Endothelial cell of umbilical vein (primary cell): ENCODE measurements around the gene NSD1. TPM values are rescaled to one million over a fixed set of nuclear protein-coding genes. Genes with fewer than 3 reads are reported as not detected.

Experiments used
- BruUV-seq: library from RNA; stranded (reverse); fragments of 400-500 nt; replicated peaks from 2 replicates; lab custom pipeline; 2021; lab: Mats Ljungman, UMichigan
- CTCF ChIA-PET: fragments of 300-600, 350-600 bp; sonication (Branson Sonifier 250); formaldehyde crosslinking; loops from one replicate; lab custom pipeline; 2021; ENCODE audit warnings: antibody characterized with exemption, inconsistent platforms; lab: Charles Lee
- POLR2A ChIA-PET: fragments of 300-600, 350-600 bp; sonication (Branson Sonifier 250); formaldehyde crosslinking; loops from one replicate; lab custom pipeline; 2021; ENCODE audit warnings: antibody characterized with exemption, inconsistent platforms; lab: Charles Lee
- DNase-seq: peaks from one replicate; pipeline ENCODE4 v3.0.0-alpha.2; 2011; ENCODE audit warnings: low read depth, low spot score
- FAIRE-seq: peaks from 2 replicates; lab custom pipeline; 2011; peaks lifted over from hg19 to GRCh38; lab: Jason Lieb, UNC
- H2AFZ ChIP-seq: 2 replicates; pipeline ENCODE4 v1.6.0; 2012; ENCODE audit warnings: low read depth, low read length, control low read depth, inconsistent platforms
- H3K27ac ChIP-seq: 2 replicates; pipeline ENCODE4 v1.5.1; 2011; ENCODE audit warnings: low read depth, mild to moderate bottlenecking, control low read depth, low read length, moderate library complexity; ENCODE audit not compliant: insufficient read depth
- H3K27me3 ChIP-seq, 2 experiments: 2 replicates each; pipeline versions ENCODE4 v1.6.0 to v1.6.1; 2011; ENCODE audit warnings: low read length in 2 of 2, mixed read lengths in 1 of 2; ENCODE audit not compliant: control insufficient read depth in 2 of 2, insufficient read depth in 2 of 2
- H3K36me3 ChIP-seq, 2 experiments: 2 replicates in 1 of 2; 3 replicates in 1 of 2; pipeline ENCODE4 v1.5.1; 2011; ENCODE audit warnings: low read length in 2 of 2, mild to moderate bottlenecking in 1 of 2, moderate library complexity in 1 of 2; ENCODE audit not compliant: control insufficient read depth in 2 of 2, insufficient read depth in 2 of 2; ENCODE audit errors: extremely low read depth in 1 of 2
- H3K4me1 ChIP-seq: 3 replicates; pipeline ENCODE4 v1.5.1; 2011; ENCODE audit warnings: mild to moderate bottlenecking, low read length; ENCODE audit not compliant: control insufficient read depth, insufficient read depth; ENCODE audit errors: extremely low read depth
- H3K4me2 ChIP-seq: 2 replicates; pipeline ENCODE4 v1.6.1; 2011; ENCODE audit warnings: low read length, control low read depth, mixed read lengths; ENCODE audit not compliant: insufficient read depth
- H3K4me3 ChIP-seq, 3 experiments: fragments of 200-600 bp in 1 of 3; sonication (generic), shearing (Covaris generic) in 1 of 3; replicated peaks in 1 of 3; 2 replicates each; pipeline ENCODE4 v1.5.1; 2011 to 2016; ENCODE audit warnings: control low read depth in 3 of 3, low read length in 3 of 3, mild to moderate bottlenecking in 2 of 3, inconsistent platforms in 1 of 3, low read depth in 1 of 3, moderate library complexity in 1 of 3; ENCODE audit not compliant: insufficient read depth in 1 of 3
- H3K79me2 ChIP-seq: 2 replicates; pipeline ENCODE4 v1.6.0; 2012; ENCODE audit warnings: low read length, inconsistent platforms; ENCODE audit not compliant: control insufficient read depth, insufficient read depth
- H3K9ac ChIP-seq: replicated peaks from 2 replicates; pipeline ENCODE3; 2011; ENCODE audit warnings: low read length, control low read depth; ENCODE audit not compliant: insufficient read depth; ENCODE audit errors: extremely low read depth
- H3K9me1 ChIP-seq: replicated peaks from 3 replicates; pipeline ENCODE4 v1.6.0; 2011; ENCODE audit warnings: mild to moderate bottlenecking, low read length; ENCODE audit not compliant: control insufficient read depth, insufficient read depth; ENCODE audit errors: extremely low read depth
- H3K9me3 ChIP-seq: replicated peaks from 2 replicates; pipeline ENCODE4 v1.5.1; 2012; ENCODE audit warnings: low read length, inconsistent platforms; ENCODE audit not compliant: control insufficient read depth, insufficient read depth
- H4K20me1 ChIP-seq: replicated peaks from 2 replicates; pipeline ENCODE3; 2011; ENCODE audit warnings: mild to moderate bottlenecking, low read length; ENCODE audit not compliant: control insufficient read depth, insufficient read depth; ENCODE audit errors: extremely low read depth
- GATA2 ChIP-seq: IDR thresholded peaks from 2 replicates; pipeline ENCODE4 v1.7.0; 2011; ENCODE audit warnings: low read depth, mild to moderate bottlenecking, moderate library complexity, mixed read lengths, low read length; ENCODE audit not compliant: insufficient read length, insufficient read depth
- JUN ChIP-seq: IDR thresholded peaks from 2 replicates; pipeline ENCODE4 v1.6.1; 2011; ENCODE audit warnings: borderline replicate concordance, low read depth; ENCODE audit not compliant: insufficient read length, insufficient read depth
- MYC ChIP-seq: IDR thresholded peaks from one replicate; pipeline ENCODE4 v1.6.1; 2011; ENCODE audit warnings: mild to moderate bottlenecking, low read depth, low read length
- POLR2A ChIP-seq: IDR thresholded peaks from 2 replicates; pipeline ENCODE4 v1.6.1; 2012; ENCODE audit warnings: low read depth, mild to moderate bottlenecking, control low read depth, low read length
- POLR2AphosphoS5 ChIP-seq: IDR thresholded peaks from 2 replicates; pipeline ENCODE4 v1.6.1; 2012; ENCODE audit warnings: low read depth, mild to moderate bottlenecking, control low read depth, low read length, moderate library complexity; ENCODE audit not compliant: insufficient read depth
- dilution Hi-C: fragments of 300-500 bp; cut with MboI; formaldehyde crosslinking; loops from one replicate; pipeline ENCODE4 v1.15.0; 2019; ENCODE audit warnings: low sequenced_read_pairs; ENCODE audit not compliant: extremely low pct_ligation_motif_present
- intact Hi-C: fragments of 100-400 bp; cut with micrococcal nuclease; formaldehyde crosslinking; loops from one replicate; pipeline ENCODE4 v1.10.0; 2022
- polyA plus RNA-seq, 4 experiments: library from polyadenylated mRNA; depleted of rRNA in 3 of 4; stranded (reverse) in 3 of 4; unstranded in 1 of 4; fragments of >200 nt; gene quantifications; 2 replicates each; pipeline versions ENCODE4 v1.2.1 to v1.2.3, GENCODE V29; 2011 to 2012; ENCODE audit warnings: missing spikeins in 1 of 4
- total RNA-seq: library from RNA; stranded (reverse); gene quantifications from 2 replicates; pipeline ENCODE4 v1.2.3, GENCODE V29; 2021

Gene NSD1
- total and polyA plus RNA-seq, 2 donors (not counting 3 experiments of a cell fraction or from before 2014, with no cell fraction given) = 14.4 to 90.4 TPM

DNA sequence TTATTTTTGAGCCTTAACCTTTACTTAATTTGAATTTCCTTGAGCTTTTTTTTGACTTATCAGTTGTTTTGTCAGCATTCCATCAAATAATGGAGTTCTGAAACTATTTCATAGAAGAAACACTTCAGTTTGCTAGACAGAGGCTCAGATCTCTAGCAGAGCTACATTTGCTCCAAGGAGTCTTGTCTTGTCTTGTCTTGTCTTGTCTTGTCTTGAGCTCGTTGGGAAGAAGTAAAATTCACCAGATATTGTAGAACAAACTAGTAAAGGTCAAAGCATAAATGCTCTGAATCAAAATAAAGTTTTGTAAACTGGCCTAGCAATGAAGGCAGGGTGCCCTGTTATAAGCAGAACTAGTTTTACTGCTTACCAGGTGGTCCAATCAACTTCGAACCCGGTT lies 136.4 kb downstream of the NSD1 start:
- no peak overlapping the region for H3K27ac ChIP-seq
- H3K36me3 ChIP-seq = peaks cover 21 to 23% of the 10 kb centered on the region in 2 experiments
- CTCF ChIA-PET = interaction anchor here (1.0 to 1.3 kb wide), 3 partner anchors 16 to 158 kb away, joined by 3 to 4 read pairs (median 3); no protein-coding TSS in a partner anchor
- no peaks in the 10 kb centered on the region for H3K9me3 ChIP-seq
- BruUV-seq = no TSS peak
- no peak overlapping the region for H3K9ac ChIP-seq
- H4K20me1 ChIP-seq = no peaks in the 10 kb centered on the region
- no peak for FAIRE-seq
- no peak overlapping the region for H3K4me3 ChIP-seq
- no peak overlapping the region for H3K4me2 ChIP-seq
- H3K9me1 ChIP-seq = no peaks in the 10 kb centered on the region
- H3K27me3 ChIP-seq = no peaks in the 10 kb centered on the region
- POLR2A ChIA-PET = no interaction called here
- intact Hi-C loops (no loop called here), dilution Hi-C loops (no loop called here)
- TF ChIP-seq POLR2A (no peak), POLR2AphosphoS5 (no peak), MYC (no peak), GATA2 (no peak), JUN (no peak)
- no peaks in the 10 kb centered on the region for H3K79me2 ChIP-seq
- DNase-seq = no peak
- no peaks in the 10 kb centered on the region for H3K4me1 ChIP-seq
- H2AFZ ChIP-seq = no peak overlapping the region

- no peaks in the 10 kb centered on the region for H3K79me2 ChIP-seq
- no peaks in the 10 kb centered on the region for H3K9me3 ChIP-seq
- no peak overlapping the region for H2AFZ ChIP-seq
- POLR2A ChIA-PET = interaction anchor here (0.5 to 0.6 kb wide), 2 partner anchors 9 to 184 kb away, joined by 3 to 4 read pairs; partner anchors contain the start of gene FGFR4
- H4K20me1 ChIP-seq = no peaks in the 10 kb centered on the region
- dilution Hi-C loops = no loop called here
- intact Hi-C loops = no loop called here
- H3K27me3 ChIP-seq = no peaks in the 10 kb centered on the region
- TF ChIP-seq JUN (no peak), MYC (no peak)
- H3K4me1 ChIP-seq = no peaks in the 10 kb centered on the region
- DNase-seq = no peak
- H3K4me2 ChIP-seq = no peak overlapping the region
- no peak overlapping the region for H3K27ac ChIP-seq
- CTCF ChIA-PET = interaction anchor here (1.0 to 1.3 kb wide), 3 partner anchors 17 to 159 kb away, joined by 3 to 4 read pairs (median 3); no protein-coding TSS in a partner anchor
- H3K4me3 ChIP-seq = no peak overlapping the region
- H3K36me3 ChIP-seq = peaks cover 18 to 23% of the 10 kb centered on the region in 2 experiments
- FAIRE-seq = no peak
- no peaks in the 10 kb centered on the region for H3K9me1 ChIP-seq
- H3K9ac ChIP-seq = no peak overlapping the region
- BruUV-seq = no TSS peak
These were observed 137.1 kb downstream of the NSD1 start for GRCh38 chr5:177270653-177271052.
